Glutamatergic neuron (in vitro differentiated cells): Measurements from ENCODE around the gene AAMDC. TPM values are rescaled to one million over a fixed set of nuclear protein-coding genes. Genes with fewer than 3 reads are reported as not detected.
"Not testable (repeated sequence)": the region's sequence is repeated elsewhere in the genome, so short reads cannot be mapped to it uniquely, and the experiment has no call there.

Experiments
- DNase-seq: peaks from one replicate; pipeline ENCODE4 v3.0.0; 2022
- H3K27ac Mint-ChIP-seq: one replicate; pipeline ENCODE4 v1.8.0; 2020; ENCODE audit warnings: mild to moderate bottlenecking, mixed read lengths, inconsistent platforms; ENCODE audit not compliant: unreplicated experiment
- H3K27me3 Mint-ChIP-seq: one replicate; pipeline ENCODE4 v1.8.0; 2020; ENCODE audit warnings: mild to moderate bottlenecking, moderate library complexity, mixed read lengths, inconsistent platforms; ENCODE audit not compliant: unreplicated experiment
- H3K36me3 Mint-ChIP-seq: one replicate; pipeline ENCODE4 v1.8.0; 2020; ENCODE audit warnings: mild to moderate bottlenecking, mixed read lengths, inconsistent platforms; ENCODE audit not compliant: unreplicated experiment
- H3K4me1 Mint-ChIP-seq: one replicate; pipeline ENCODE4 v1.8.0; 2020; ENCODE audit warnings: mild to moderate bottlenecking, low read depth, mixed read lengths, inconsistent platforms; ENCODE audit not compliant: unreplicated experiment
- H3K4me3 Mint-ChIP-seq: one replicate; pipeline ENCODE4 v1.8.0; 2020; ENCODE audit warnings: mild to moderate bottlenecking, mixed read lengths, inconsistent platforms; ENCODE audit not compliant: unreplicated experiment
- H3K9me3 Mint-ChIP-seq: one replicate; pipeline ENCODE4 v1.8.0; 2020; ENCODE audit warnings: mild to moderate bottlenecking, moderate library complexity, mixed read lengths, inconsistent platforms; ENCODE audit not compliant: unreplicated experiment
- CTCF ChIP-seq: fragments of 200-600 bp; sonication (generic); IDR thresholded peaks from one replicate; pipeline ENCODE4 v1.5.0; 2021; ENCODE audit not compliant: partially characterized antibody, unreplicated experiment
- total RNA-seq: library from RNA; stranded (reverse); fragmentation: NEBNext Ultra II Directional; extraction: Animal tissue kit (Norgen Biotek cat#: 25700); gene quantifications from one replicate; pipeline ENCODE4 v1.2.1, GENCODE V29; 2021; ENCODE audit not compliant: unreplicated experiment

AAMDC gene
- total RNA-seq, 1 donor from 2014 or later = 11.4 TPM

- no peak for DNase-seq
- Mint-ChIP-seq H3K4me1 (no peaks in the 10 kb centered on the region), H3K36me3 (no peaks in the 10 kb centered on the region), H3K27ac (no peak overlapping the region), H3K4me3 (no peak overlapping the region), H3K9me3 (no peaks in the 10 kb centered on the region), H3K27me3 (no peaks in the 10 kb centered on the region)
- TF ChIP-seq CTCF = no peak
Measured at GRCh38 chr11:77909277-77909676, 88.3 kb downstream of the AAMDC start.

- not testable (repeated sequence) for H3K4me1 Mint-ChIP-seq, DNase-seq, H3K4me3 Mint-ChIP-seq, H3K36me3 Mint-ChIP-seq, H3K27me3 Mint-ChIP-seq, H3K27ac Mint-ChIP-seq, H3K9me3 Mint-ChIP-seq
Measured at GRCh38 chr11:77910828-77911227, 89.9 kb downstream of the AAMDC start.

- H3K9me3 Mint-ChIP-seq, H3K4me3 Mint-ChIP-seq, H3K36me3 Mint-ChIP-seq, H3K27ac Mint-ChIP-seq, H3K4me1 Mint-ChIP-seq, DNase-seq, H3K27me3 Mint-ChIP-seq: not testable (repeated sequence)
Measured at GRCh38 chr11:77913608-77914306, 92.8 kb downstream of the AAMDC start.

- H3K4me3 Mint-ChIP-seq, H3K27me3 Mint-ChIP-seq, H3K9me3 Mint-ChIP-seq, H3K36me3 Mint-ChIP-seq, H3K4me1 Mint-ChIP-seq, DNase-seq, H3K27ac Mint-ChIP-seq: not testable (repeated sequence)
Measured at GRCh38 chr11:77914307-77914791, 93.4 kb downstream of the AAMDC start.

- H3K27me3 Mint-ChIP-seq, H3K4me3 Mint-ChIP-seq, DNase-seq, H3K27ac Mint-ChIP-seq, H3K4me1 Mint-ChIP-seq, H3K36me3 Mint-ChIP-seq, H3K9me3 Mint-ChIP-seq: not testable (repeated sequence)
Measured at GRCh38 chr11:77917713-77918112, 96.8 kb downstream of the AAMDC start.

Other genes with a start within 250 kb of the AAMDC start
- gene AQP11, start 231.2 kb upstream of the AAMDC start, total RNA-seq = 2.0 TPM
- 75.5 TPM for gene CLNS1A, start 183.3 kb upstream of the AAMDC start, total RNA-seq
- gene RSF1, start 422 bp upstream of the AAMDC start, total RNA-seq = 97.6 TPM
- 39.9 TPM for gene INTS4, start 173.5 kb downstream of the AAMDC start, total RNA-seq
- 0.32 TPM for gene KCTD14, start 202.1 kb downstream of the AAMDC start, total RNA-seq
- not detected for gene THRSP, start 242.7 kb downstream of the AAMDC start, total RNA-seq